ENCODE measurements around the gene TWSG1. TPM values are rescaled to one million over a fixed set of nuclear protein-coding genes. Genes with fewer than 3 reads are reported as not detected.

TWSG1 gene
- total RNA-seq: 50.6 and 61.1 TPM in 2 replicates

GRCh38 chr18:9334329-9334972 lies at the start of gene TWSG1:
TSS of gene TWSG1 (plus strand) at chr18:9334773. CDS start at chr18:9337230, 2,457 bp downstream.

Other genes with a start within 250 kb of the TWSG1 start
- gene NDUFV2, start 232.1 kb upstream of the TWSG1 start, total RNA-seq: 50.3 and 97.2 TPM in 2 replicates
- gene ANKRD12, start 198.0 kb upstream of the TWSG1 start, total RNA-seq: 13.5 and 24.2 TPM in 2 replicates
- 47.2 and 57.8 TPM in 2 replicates for gene RALBP1, start 140.7 kb downstream of the TWSG1 start, total RNA-seq